Neural cell (in vitro differentiated cells): ENCODE measurements around the gene MED27. TPM values are rescaled to one million over a fixed set of nuclear protein-coding genes. Genes with fewer than 3 reads are reported as not detected.

Experiments
- H2AFZ ChIP-seq: fragments of 200-600, 300-800 bp; sonication (generic), shearing (Covaris generic); 2 replicates; pipeline ENCODE4 v1.6.0; 2014; ENCODE audit warnings: low read depth, mild to moderate bottlenecking, antibody characterized with exemption, low read length, moderate library complexity
- H3F3A ChIP-seq: fragments of 200-600 bp; shearing (Covaris generic); 2 replicates; pipeline ENCODE4 v1.6.1; 2016; ENCODE audit warnings: mild to moderate bottlenecking, moderate library complexity, mixed read lengths, antibody characterized with exemption, low read length; ENCODE audit not compliant: insufficient read depth, poor library complexity, severe bottlenecking
- H3K27ac ChIP-seq: fragments of 200-600, 300-800 bp; sonication (generic), shearing (Covaris generic); 2 replicates; pipeline ENCODE4 v1.5.1; 2014; ENCODE audit warnings: mild to moderate bottlenecking, low read length, moderate library complexity
- H3K27me3 ChIP-seq: fragments of 300-800, 200-600 bp; sonication (generic), shearing (Covaris generic); 2 replicates; pipeline ENCODE4 v1.6.0; 2014; ENCODE audit warnings: mild to moderate bottlenecking, low read depth, low read length, moderate library complexity; ENCODE audit not compliant: insufficient read depth
- H3K36me3 ChIP-seq: fragments of 300-800, 200-600 bp; sonication (generic), shearing (Covaris generic); 2 replicates; pipeline ENCODE4 v1.5.1; 2014; ENCODE audit warnings: mild to moderate bottlenecking, antibody characterized with exemption, low read length, moderate library complexity; ENCODE audit not compliant: insufficient read depth
- H3K4me2 ChIP-seq: fragments of 300-800, 200-600 bp; sonication (generic), shearing (Covaris generic); 2 replicates; pipeline ENCODE4 v1.6.0; 2014; ENCODE audit warnings: mild to moderate bottlenecking, low read length
- H3K4me3 ChIP-seq: fragments of 300-800, 200-600 bp; sonication (generic), shearing (Covaris generic); 2 replicates; pipeline ENCODE4 v1.5.1; 2014; ENCODE audit warnings: mild to moderate bottlenecking, low read length, moderate library complexity
- H3K79me2 ChIP-seq: fragments of 200-600 bp; shearing (Covaris generic); replicated peaks from 2 replicates; pipeline ENCODE4 v1.6.0; 2014; ENCODE audit warnings: mild to moderate bottlenecking, low read length, moderate library complexity; ENCODE audit not compliant: insufficient read depth
- H3K9ac ChIP-seq: fragments of 300-800, 200-600 bp; sonication (generic), shearing (Covaris generic); 2 replicates; pipeline ENCODE4 v1.6.1; 2016; ENCODE audit warnings: mild to moderate bottlenecking, low read length, mixed read lengths
- H3K9me2 ChIP-seq: fragments of 200-600 bp; shearing (Covaris generic); 2 replicates; pipeline ENCODE4 v1.6.1; 2016; ENCODE audit warnings: mild to moderate bottlenecking, low read length, mixed read lengths; ENCODE audit not compliant: insufficient read depth
- H3K9me3 ChIP-seq: fragments of 200-600, 300-800 bp; sonication (generic), shearing (Covaris generic); 2 replicates; pipeline ENCODE4 v1.6.1; 2016; ENCODE audit warnings: mild to moderate bottlenecking, mixed run types, low read length, moderate library complexity, mixed read lengths
- H4K20me1 ChIP-seq: fragments of 200-600 bp; shearing (Covaris generic); 2 replicates; pipeline ENCODE4 v1.6.1; 2016; ENCODE audit warnings: mild to moderate bottlenecking, mixed run types; ENCODE audit not compliant: insufficient read depth
- EP300 ChIP-seq: fragments of 450-650 bp; conservative IDR thresholded peaks from 2 replicates; pipeline ENCODE4 v1.6.1; 2014; ENCODE audit warnings: antibody characterized with exemption, mild to moderate bottlenecking, moderate library complexity; ENCODE audit not compliant: poor library complexity, severe bottlenecking
- EZH2 ChIP-seq: fragments of 200-600, 300-800 bp; shearing (Covaris generic), sonication (generic); IDR thresholded peaks from 2 replicates; pipeline ENCODE4 v1.6.1; 2014; ENCODE audit warnings: antibody characterized with exemption, low read length, borderline replicate concordance, mild to moderate bottlenecking; ENCODE audit not compliant: insufficient read depth, poor library complexity, severe bottlenecking
- MXI1 ChIP-seq: fragments of 450-650 bp; conservative IDR thresholded peaks from 2 replicates; pipeline ENCODE4 v1.6.1; 2014; ENCODE audit warnings: antibody characterized with exemption, mild to moderate bottlenecking; ENCODE audit not compliant: poor library complexity, severe bottlenecking
- POLR2AphosphoS5 ChIP-seq: IDR thresholded peaks from 2 replicates; pipeline ENCODE4 v1.6.1; 2012
- RAD21 ChIP-seq: fragments of 450-650 bp; conservative IDR thresholded peaks from 2 replicates; pipeline ENCODE4 v1.6.1; 2014; ENCODE audit warnings: antibody characterized with exemption, mild to moderate bottlenecking, moderate library complexity
- REST ChIP-seq: IDR thresholded peaks from 2 replicates; pipeline ENCODE4 v1.6.1; 2012; ENCODE audit warnings: borderline replicate concordance
- SMC3 ChIP-seq: fragments of 450-650 bp; conservative IDR thresholded peaks from 2 replicates; pipeline ENCODE4 v1.6.1; 2014; ENCODE audit warnings: antibody characterized with exemption, mild to moderate bottlenecking, moderate library complexity; ENCODE audit not compliant: poor library complexity
- TAF1 ChIP-seq: IDR thresholded peaks from 2 replicates; pipeline ENCODE4 v1.6.1; 2012; ENCODE audit warnings: low read depth
- polyA plus RNA-seq: library from polyadenylated mRNA; depleted of rRNA; stranded (reverse); fragments of >200 nt; gene quantifications from 2 replicates; pipeline ENCODE4 v1.2.3, GENCODE V29; 2014
- TF ChIP-seq, protein P1 (sequence below): fragments of 450-650 bp; IDR thresholded peaks from 2 replicates; pipeline ENCODE4 v1.5.1; 2014; ENCODE audit warnings: antibody characterized with exemption, mild to moderate bottlenecking, moderate library complexity; ENCODE audit not compliant: poor library complexity, severe bottlenecking

MED27 gene
- polyA plus RNA-seq, 1 donor from 2014 or later, result 7.5 TPM

DNA sequence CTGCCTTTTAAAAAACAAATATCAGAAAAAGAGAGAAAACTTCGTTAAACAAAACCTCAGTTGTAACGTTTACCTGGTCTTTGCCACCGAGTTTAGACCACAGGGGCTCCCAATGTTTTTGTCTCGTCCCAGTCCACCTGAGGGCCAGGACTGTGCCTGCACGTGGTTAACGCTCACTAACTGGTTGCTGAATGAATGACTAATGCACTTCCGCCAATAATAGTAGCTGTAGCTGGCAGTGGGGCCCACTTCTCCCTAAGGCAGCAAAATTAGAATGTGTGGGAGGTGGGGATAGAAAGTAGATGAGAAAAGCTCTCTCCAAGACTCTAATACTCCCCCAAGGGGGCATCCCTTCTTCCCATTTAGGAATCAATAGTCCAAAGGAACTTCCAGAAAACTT lies 29.1 kb upstream of the MED27 start:
- TF ChIP-seq EP300 (no peak), TAF1 (no peak), RAD21 (no peak), MXI1 (no peak), REST (no peak), POLR2AphosphoS5 (no peak), EZH2 (no peak), SMC3 (no peak)
- TF ChIP-seq, protein P1, sequence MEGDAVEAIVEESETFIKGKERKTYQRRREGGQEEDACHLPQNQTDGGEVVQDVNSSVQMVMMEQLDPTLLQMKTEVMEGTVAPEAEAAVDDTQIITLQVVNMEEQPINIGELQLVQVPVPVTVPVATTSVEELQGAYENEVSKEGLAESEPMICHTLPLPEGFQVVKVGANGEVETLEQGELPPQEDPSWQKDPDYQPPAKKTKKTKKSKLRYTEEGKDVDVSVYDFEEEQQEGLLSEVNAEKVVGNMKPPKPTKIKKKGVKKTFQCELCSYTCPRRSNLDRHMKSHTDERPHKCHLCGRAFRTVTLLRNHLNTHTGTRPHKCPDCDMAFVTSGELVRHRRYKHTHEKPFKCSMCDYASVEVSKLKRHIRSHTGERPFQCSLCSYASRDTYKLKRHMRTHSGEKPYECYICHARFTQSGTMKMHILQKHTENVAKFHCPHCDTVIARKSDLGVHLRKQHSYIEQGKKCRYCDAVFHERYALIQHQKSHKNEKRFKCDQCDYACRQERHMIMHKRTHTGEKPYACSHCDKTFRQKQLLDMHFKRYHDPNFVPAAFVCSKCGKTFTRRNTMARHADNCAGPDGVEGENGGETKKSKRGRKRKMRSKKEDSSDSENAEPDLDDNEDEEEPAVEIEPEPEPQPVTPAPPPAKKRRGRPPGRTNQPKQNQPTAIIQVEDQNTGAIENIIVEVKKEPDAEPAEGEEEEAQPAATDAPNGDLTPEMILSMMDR, result no peak
- no peaks in the 10 kb centered on the region for H3K9me2 ChIP-seq

GRCh38 chr9:132099741-132100407 lies 20.2 kb upstream of the MED27 start:
- H3K27me3 ChIP-seq, result no peaks in the 10 kb centered on the region
- H3K9me3 ChIP-seq, result no peaks in the 10 kb centered on the region
- no peaks in the 10 kb centered on the region for H3K36me3 ChIP-seq
- no peaks in the 10 kb centered on the region for H3K9me2 ChIP-seq
- no peaks in the 10 kb centered on the region for H3F3A ChIP-seq
- H3K27ac ChIP-seq, result no peak overlapping the region
- TF ChIP-seq, protein P1, result no peak
- TF ChIP-seq POLR2AphosphoS5 (no peak), EZH2 (no peak), TAF1 (no peak), SMC3 (no peak), REST (no peak), RAD21 (no peak), MXI1 (no peak), EP300 (no peak)
- no peaks in the 10 kb centered on the region for H3K79me2 ChIP-seq
- no peak overlapping the region for H3K9ac ChIP-seq
- no peak overlapping the region for H3K4me3 ChIP-seq
- no peaks in the 10 kb centered on the region for H4K20me1 ChIP-seq
- no peak overlapping the region for H3K4me2 ChIP-seq
- no peak overlapping the region for H2AFZ ChIP-seq

More for the DNA sequence above, 29.1 kb upstream of the MED27 start:
- peaks cover 11% of the 10 kb centered on the region for H3K27me3 ChIP-seq
- no peak overlapping the region for H3K27ac ChIP-seq
- no peak overlapping the region for H2AFZ ChIP-seq
- H3K9ac ChIP-seq, result no peak overlapping the region
- H3F3A ChIP-seq, result no peaks in the 10 kb centered on the region
- H3K79me2 ChIP-seq, result no peaks in the 10 kb centered on the region
- no peak overlapping the region for H3K4me2 ChIP-seq
- H3K4me3 ChIP-seq, result no peak overlapping the region
- H3K36me3 ChIP-seq, result no peaks in the 10 kb centered on the region
- no peaks in the 10 kb centered on the region for H3K9me3 ChIP-seq
- H4K20me1 ChIP-seq, result no peaks in the 10 kb centered on the region
